Activated CD8-positive, alpha-beta memory T cell treated with anti-CD3 and anti-CD28 coated beads for 1 hour (primary cell): ENCODE data around the gene DEFB124.
"Not testable (repeated sequence)": the region's sequence is repeated elsewhere in the genome, so short reads cannot be mapped to it uniquely, and the experiment has no call there.

Experiments
- DNase-seq, 2 donors: peaks; one replicate each; pipeline ENCODE4 v3.0.0-alpha.2; 2020; ENCODE audit warnings: low read depth in 1 of 2; ENCODE audit errors: extremely low read depth in 1 of 2

Gene DEFB124

DNA sequence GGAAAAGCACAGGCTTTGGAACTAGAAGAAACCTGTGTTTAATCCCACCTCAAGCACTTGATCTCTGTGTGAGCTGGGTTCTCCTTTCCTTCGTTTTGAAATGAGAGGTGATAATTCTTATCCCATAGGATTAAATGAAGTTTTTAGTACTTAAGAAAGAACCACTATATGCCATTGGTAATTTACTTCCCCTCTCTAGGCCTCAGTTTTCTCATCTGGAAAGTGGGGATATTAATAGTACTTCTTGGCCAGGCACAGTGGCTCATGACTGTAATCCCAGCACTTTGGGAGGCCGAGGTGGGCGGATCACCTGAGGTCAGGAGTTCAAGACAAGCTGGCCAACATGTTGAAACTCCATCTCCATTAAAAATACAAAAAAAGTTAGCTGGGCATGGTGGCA is 14.2 kb upstream of the DEFB124 start:
- no peak for DNase-seq

DNA sequence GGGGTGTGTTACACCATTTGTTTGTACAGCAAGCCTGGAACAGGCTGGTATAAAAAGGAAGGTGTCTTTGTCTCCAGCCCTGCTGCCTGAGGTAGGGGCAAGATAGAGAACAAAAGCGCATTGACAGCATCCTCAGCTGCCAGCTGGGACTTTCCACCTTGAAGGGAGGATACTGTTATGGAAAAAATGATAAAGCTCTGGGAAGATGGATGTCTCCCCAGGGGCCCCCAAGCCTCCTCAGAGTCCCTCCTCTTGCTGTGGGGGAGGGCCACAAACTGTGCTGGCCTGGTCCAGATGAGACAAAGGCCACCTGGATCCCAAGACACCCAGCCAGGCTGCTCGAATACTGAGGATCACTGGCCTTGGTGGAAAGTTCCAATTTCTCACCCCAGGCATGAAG is 13.2 kb upstream of the DEFB124 start:
- DNase-seq: no peak

DNA sequence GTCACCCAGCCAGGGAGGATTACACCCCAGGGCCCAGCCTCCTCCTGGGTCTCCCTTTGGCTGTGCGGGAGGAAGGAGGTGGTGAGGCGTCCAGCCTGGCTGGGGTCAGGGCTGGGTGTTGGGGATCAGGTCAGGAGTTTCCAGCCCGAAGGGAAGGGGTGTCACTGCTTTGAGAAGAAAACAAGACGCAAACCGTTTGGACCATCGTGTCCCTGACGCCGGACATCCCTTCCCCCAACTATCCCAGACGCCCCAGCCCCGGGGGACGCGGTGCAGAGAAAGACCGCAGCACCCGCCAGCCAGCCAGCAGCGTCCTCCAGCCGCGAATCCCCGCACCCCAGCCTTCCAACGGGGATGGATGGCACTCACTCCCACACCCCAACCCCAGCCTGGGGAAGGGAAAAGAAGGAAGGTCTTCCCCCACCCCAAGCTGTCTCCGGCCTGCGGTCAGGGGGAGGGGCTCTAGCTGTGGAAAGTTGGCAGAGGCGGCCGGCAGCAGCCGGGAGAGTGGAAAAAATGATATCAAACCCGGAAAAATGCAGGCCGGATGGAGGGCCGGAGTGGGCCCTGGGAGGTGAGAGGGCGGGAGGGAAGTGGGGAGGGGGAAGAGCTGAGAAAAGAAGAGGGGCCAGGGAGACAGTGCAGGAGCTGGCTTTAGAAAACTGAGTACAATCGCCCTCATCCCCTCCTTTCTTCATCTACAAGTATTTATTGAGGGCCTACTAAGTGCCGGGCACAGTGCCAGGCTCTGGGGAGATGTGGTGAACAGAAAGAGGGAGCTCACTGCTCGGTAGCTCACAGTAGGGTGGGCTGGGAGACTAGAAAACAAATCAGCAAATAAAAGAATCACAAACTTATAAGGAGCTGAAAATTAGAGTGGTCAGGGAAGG is 10.8 kb upstream of the DEFB124 start:
- DNase-seq: no peak

DNA sequence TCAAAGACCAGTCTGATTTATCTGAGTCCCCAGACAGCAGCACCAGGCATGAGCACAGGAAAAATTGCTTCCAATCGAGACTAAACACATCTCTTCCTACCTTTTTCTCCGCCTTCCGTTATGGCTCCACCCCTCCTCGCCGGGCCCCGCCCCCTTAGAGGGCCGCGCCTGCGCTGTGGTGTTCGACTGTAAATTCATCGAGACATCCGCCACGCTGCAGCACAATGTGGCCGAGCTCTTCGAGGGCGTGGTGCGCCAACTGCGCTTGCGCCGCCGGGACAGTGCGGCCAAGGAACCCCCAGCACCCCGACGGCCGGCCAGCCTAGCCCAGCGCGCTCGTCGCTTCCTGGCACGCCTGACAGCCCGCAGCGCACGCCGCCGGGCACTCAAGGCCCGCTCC is 9.1 kb upstream of the DEFB124 start:
- DNase-seq: no peak

DNA sequence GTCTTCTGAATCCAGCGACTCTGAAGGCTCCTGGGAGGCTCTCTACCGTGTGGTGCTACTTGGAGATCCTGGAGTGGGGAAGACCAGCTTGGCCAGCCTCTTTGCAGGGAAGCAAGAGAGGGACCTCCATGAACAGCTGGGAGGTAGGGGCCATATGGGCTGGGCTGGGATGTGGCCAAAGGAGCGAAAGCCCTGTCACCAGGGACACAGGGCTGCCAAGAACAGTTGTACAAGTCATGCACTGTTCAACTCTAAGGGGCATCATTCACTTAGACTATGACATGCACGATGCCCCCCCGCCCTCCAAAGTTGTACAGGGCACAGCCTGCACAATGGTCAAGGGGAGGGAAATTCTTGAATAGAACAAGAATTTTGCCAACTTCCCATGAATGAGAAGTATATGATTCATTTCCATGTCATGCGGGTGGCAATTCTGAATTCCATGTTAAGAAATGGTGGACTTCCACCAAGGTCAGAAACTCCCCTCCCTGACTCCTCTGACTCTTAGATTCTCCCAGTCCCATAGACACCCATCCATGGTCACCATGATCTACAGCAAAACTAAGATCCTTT is 1.8 kb upstream of the DEFB124 start:
- DNase-seq: no peak

DNA sequence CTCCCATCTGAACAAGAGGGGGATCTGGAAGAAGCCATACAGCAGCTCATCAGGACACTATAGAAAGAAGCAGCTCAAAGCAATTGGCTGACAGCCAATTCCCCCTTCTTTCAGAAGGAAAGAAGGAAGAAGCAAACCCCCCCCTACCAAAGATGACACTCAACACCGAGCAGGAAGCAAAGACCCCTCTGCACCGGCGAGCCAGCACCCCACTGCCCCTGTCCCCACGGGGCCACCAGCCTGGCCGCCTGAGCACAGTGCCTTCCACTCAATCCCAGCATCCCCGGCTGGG is 1.3 kb upstream of the DEFB124 start:
- DNase-seq: no peak

DNA sequence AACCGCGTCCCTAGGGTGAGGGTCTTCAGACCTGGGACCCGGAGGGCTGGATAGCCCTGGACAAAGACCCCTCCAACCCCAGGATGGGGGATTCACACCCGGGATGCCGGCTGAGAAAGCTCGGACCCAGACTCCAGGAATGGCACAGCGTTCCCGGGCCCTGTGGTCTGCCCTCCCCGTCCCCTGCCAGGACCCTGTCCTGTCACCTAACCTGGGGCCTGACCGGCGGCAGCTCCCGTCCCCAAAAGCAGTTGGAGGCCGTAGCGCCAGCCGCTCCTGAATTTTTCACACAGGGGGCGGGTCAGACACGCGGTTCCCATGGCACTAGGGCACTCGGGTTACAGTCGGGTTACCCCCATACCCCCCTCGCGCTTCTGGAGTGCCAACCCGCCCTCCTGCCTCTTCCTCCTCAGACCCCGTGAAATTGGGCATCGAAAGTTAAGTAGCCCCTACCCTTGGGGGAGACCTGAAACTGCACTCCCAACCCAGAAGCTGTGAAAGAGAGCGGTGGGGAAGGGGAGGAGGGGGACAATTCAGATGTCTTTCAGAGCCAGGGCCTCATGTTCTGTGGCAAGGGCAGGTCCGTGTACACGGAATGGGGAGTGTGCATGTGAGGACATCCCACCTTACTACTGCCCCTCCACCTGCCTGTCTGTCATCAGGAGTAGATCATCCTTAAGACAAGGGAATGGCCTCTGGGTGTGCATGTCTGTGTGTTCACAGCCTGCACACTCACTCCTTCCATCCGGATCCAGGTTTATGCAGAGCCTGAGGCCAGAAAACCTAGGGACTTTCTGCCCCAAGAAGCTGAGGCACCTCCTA is 756 bp upstream of the DEFB124 start:
- DNase-seq: no peak

DNA sequence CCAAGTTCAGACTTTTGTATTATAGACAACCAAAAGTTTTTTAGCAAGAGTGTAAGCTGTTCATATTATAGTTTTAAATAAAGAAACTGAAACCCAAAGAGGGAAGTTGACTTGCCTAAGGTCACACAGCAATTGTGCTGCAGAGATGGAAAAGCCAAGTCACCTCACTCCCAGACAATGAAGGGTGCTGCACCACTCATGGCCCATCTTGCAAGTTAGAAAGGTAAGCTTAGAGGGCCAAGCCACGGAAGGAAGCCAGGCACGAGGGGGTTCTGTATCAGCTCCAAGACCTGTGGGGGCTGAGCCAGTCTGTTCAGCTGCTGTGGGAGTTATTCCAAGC is 860 bp downstream of the DEFB124 start:
- no peak for DNase-seq

DNA sequence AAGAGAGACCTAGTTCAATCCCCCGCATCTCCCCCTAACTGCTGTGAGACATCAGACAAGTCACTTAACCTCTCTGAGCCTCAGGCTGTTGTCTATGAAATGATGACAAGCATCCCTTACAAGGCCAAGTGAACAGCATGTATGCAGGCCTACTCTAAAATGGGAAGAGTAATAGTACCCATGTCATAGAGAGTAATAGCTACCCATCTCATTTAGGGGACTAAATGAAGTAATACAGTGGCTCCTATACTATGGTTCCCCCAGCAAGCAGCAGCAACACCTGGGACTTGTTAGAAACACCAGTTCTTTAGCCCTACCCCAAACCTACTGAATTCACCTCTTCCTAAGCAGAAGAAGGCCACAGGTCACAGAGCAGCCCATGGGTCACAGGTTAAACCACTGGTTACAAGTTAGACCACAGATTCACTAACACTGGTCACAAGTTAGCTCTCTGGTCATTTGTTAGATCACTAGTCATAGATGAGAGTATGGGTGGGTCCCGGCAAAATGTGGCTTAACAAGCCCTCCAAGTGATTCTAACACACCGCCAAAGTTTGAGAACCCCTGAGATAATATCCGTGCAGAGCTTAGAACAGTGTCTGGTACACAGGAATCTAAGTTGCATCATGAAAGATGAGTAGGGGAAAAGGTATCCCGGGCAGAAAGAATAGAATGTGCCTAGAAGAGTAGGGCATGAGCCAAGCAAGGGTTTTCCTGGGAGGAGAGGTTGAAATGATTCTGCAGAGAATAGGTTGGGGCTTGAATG is 1.4 kb downstream of the DEFB124 start:
- DNase-seq: no peak

DNA sequence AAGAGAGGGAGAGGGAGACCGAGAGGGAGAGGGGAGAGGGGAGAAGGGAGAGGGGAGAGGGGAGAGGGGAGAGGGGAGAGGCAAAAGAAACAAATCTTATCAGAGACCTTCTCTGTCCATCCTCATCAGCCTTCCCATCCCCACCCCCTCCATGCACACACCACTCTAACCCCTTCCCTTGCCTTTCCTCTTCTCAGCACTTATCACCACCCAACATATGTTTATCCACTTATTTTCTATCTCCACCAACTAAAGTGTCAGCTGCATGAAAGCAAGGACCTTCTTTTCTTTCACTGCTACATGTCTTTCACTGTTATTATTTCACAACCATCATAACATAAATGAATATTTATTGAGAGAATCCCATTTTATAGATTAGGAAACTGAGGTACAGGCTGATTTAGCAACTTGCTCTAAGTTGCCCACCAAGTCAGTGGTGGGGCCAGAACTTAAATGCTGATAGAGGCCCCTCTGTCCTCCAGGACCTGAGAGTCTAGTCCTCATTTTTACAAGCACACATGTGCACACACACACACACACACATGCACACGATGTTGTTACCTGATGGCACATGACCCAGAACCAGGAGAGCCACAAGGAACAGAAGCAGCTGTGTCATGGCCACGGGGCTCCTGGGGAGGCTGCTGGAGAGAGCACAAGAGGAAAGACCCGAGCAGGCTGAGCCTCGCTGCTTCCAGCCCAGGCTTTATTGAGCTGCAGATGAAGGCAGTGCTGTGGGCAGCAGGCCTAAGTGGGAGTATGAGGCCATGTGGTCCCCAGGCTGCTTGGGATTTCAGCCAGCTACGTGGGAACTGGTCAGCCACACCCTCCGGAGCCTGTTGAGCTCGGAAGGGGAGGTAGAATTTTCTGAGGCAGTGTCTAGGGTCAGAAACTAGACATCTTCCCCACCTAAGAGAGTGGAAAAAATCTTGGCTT is 2.3 kb downstream of the DEFB124 start:
- no peak for DNase-seq

DNA sequence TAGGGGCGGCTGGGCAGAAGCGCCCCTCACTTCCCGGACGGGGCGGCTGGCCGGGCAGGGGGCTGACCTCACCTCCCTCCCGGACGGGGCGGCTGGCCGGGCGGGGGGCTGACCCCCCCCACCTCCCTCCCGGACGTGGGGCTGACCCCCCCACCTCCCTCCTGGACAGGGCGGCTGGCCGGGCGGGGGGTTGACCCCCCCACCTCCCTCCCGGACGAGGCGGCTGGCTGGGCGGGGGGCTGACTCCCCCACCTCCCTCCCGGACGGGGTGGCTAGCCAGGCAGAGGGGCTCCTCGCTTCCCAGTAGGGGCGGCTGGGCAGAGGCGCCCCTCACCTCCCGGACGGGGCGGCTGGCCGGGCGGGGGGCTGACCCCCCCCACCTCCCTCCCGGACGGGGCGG is 4.0 kb downstream of the DEFB124 start:
- not testable (repeated sequence) for DNase-seq

DNA sequence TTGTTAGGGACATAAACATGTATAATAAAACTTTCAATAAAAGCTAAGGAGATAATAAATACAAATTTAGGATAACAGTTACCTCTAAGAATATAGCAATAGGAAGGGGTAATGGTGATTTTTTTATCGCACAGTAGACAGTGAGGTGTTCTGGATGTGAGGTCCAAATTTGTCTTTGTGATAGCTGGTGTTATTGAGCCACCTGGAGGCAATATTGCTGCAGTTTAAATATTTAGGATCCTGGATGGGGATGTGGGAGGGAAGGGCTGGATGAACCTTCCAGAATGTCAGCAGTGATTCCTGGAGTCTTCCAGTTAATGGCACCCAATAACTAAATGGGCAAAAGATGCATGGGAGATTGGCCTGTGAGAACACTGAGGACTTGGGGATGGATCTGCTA is 20.6 kb downstream of the DEFB124 start:
- no peak for DNase-seq

DNA sequence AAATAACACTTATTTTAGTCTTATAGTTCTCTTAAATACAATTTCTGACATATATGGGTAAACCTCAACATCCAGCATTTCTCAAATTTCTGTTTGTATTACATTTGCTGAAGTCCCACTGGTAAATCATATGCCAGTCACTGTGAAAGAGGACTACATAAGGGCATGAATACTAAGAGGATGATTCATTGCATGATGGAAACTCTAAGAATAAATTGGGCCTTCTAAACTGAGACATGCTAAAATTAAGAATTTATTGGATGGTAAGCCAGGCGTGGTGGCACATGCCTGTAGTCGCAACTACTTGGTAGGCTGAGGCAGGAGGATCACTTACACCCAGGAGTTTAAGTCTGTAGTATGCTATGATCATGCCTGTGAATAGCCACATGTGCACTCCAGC is 22.4 kb downstream of the DEFB124 start:
- DNase-seq: no peak

DNA sequence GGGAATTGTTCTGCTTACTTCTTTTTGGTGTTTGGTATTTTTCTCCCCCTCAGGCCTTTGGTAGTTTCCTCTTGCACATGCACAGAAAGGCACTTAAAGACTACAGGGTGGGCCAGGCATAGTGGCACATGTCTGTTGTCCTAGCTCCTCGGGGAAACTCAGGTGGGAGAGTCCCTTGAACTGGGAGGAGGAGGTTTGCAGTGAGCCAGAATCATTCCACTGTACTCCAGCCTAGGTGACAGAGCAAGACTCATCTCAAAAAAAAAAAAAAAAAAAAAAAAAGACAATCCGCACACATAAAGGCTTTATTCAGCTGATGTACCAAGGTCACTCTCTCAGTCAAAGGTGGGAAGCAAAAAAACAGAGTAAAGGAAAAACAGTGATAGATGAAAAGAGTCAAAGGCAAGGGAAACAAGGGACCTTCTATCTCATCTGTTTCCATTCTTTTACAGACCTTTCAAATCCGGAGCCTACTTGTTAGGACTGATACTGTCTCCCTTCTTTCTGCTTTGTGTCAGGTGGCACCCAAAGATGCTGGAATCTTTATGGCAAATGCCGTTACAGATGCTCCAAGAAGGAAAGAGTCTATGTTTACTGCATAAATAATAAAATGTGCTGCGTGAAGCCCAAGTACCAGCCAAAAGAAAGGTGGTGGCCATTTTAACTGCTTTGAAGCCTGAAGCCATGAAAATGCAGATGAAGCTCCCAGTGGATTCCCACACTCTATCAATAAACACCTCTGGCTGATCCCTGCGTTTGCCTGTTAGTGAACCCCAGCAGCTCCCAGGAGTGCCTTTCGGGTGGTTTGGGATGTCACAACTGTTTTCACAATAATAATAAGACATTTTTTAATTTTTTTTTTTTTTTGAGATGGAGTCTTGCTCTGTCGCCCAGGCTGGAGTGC is 25.2 kb downstream of the DEFB124 start:
- DNase-seq: no peak

DNA sequence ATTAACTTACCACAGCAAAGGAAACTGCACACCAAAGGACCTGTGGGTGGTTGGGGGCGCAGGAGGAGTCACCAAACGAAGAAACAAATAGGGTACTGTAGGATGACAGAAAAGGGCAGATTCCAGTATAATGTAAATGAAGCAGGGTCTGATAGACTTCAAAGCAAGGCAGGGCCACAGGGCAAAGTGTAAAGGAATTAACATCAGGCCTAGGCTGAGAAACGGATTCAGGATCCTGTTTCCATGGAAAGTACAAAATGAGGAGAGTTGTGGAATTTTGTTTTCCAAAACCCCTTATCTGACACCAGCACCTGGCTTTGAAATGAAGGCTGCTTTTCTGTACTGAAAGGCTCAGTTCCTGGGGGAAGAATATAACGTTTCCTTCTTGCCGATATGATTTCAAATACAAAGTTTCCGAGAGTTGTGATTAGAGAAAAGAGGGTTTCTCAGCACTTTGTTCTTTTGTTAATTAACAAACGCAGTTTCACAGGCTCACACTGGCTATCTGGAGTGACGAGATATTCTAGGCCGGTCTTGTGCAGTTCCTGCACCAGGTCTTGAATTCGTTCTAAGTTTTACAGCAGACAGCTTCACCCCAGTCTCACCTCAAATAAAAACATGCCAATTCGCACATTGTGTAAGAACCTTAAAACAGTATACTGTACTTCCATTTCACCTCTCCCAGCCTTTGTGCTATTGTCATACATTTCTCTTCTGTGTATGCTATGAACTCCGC is 28.7 kb downstream of the DEFB124 start:
- DNase-seq: no peak

DNA sequence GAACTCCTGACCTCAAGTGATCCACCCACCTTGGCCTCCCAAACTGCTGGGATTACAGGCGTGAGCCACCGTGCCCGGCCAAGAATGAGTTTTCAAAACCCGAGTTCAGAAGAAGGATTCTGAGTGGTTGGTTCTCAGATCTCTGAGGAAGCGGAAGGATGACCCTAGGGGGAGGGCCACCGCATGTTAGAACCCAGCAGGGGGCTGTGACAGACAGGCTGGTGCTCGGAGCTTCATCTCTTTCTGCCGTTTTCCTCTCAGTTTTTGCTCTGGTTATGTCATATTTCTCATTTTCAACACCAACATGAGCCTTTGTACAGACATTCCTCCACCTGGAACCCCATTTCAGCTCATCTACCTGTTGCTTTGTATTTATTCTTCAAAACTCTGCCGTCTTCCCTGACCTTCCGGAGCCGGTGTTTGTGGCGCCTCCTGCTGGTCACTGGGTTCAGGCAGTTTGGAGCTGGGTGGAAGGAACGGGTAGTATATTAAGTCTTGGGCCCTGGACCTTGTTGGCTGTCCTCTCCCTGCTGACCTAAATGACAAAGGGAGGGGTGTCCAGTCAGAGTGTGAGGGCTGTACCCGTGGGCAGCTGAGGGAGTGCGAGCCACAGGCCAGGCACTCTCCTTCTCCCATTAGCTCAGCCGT is 34.8 kb downstream of the DEFB124 start, which contains the start of gene DEFB123:
Gene DEFB123 (plus strand): TSS at position 621 of the 648 bp plus-strand sequence. CDS start 67 bp downstream, outside the sequence.
- DNase-seq: no peak

DNA sequence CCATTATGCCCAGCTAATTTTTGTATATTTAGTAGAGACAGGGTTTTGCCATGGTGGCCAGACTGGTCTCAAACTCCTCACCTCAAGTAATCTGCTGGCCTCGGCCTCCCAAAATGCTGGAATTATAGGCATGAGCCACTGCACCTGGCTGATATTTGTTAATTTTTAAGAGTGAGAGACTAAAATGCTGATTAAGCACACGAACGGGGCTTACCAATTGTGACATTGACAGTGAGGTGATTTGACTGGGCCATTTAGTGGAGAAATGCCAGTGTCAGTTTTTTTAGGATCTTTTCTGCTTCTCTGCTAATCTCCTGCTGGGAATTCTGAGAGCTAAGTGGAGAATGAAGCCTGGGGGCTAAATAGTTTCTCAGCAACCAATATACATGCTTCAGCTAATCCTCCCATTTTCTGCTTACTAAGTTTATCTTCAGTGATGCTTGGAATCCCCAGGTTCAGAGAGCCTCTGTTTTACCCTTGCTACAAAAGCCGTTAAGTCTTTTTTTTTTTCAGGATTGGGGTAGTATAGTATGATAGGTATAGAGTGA is 44.3 kb downstream of the DEFB124 start:
- DNase-seq: no peak

DNA sequence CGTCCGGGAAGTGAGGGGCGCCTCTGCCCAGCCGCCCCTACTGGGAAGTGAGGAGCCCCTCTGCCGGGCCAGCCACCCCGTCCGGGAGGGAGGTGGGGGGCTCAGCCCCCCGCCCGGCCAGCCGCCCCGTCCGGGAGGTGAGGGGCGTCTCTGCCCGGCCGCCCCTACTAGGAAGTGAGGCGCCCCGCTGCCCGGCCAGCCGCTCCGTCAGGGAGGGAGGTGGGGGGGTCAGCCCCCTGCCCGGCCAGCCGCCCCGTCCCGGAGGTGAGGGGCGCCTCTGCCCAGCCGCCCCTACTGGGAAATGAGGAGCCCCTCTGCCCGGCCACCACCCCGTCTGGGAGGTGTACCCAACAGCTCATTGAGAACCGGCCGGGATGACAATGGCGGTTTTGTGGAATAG is 47.4 kb downstream of the DEFB124 start:
- DNase-seq: not testable (repeated sequence)
